ENCODE data around the gene NOL11.
"Not testable (repeated sequence)": the region's sequence is repeated elsewhere in the genome, so short reads cannot be mapped to it uniquely, and the experiment has no call there.

The NOL11 gene

DNA sequence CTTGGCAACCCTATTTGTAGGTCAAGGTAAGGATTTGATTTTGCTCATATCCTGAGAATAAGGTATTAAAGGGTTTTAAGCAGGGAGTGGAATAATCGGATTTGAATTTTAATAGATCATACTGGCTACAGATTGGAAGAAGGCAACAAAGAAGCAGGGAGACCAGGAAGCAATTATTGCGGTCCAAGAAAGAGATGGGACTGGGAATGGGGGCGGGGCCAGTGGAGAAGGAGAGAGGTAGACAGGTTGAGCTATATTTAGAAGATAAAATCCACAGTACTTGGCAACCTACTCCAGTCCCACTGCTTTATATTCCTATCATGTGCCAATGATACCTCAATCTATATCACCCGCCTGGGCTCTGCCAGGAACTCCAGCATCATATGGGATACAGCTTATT lies 5.8 kb upstream of the NOL11 start:
- no peak for DNase-seq

DNA sequence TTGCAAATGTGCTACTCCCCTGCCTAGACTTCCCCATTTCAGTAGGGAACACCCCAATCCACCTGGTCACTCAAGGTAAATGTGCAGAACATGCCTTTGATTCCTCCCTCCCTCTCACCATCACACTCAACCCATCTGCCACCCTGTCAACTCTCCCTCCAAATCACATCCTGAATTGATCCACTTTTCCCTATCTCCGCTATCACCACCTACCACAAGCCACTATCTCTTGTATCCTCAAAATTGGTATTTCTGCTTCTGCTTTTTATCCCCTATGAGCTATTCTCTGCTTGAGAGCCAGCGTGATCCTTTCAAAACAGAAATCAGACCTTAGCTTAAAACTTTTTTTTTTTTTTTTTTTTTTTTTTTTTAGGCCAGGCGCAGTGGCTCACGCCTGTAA lies 5.4 kb upstream of the NOL11 start:
- no peak for DNase-seq

DNA sequence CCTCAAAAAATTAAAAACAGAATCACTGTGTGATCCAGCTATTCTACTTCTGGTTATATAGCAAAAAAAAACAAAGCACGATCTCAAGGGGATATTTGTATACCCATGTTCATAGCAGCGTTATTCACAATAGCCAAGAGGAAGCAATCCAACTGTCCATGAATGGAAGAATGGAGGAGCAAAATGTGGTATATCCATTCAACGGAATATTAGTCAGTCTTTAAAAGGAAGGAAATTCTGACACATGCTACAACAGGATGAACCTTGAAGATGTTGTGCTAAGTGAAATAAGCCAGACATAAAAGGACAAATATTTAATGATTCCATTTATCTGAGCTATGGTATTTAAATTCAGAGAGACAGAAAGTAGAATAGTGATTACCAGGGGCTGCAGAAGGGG lies 4.6 kb upstream of the NOL11 start:
- DNase-seq = no peak

DNA sequence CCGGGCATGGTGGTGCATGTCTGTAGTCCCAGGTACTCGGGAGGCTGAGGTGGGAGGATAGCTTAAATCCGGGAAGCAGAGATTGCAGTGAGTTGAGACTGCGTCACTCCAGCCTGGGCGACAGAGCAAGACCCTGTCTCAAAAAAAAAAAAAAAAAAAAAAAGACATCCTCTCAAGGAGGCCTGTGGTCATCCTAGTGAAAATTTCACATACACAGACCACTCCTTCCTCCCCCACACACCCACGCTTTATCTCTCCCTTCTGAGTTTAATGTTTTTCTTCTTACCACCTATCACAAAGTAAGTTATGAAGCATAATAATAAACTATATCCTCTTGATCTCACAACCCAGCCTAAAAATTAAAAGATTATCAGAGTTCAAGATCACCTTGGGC lies 1.3 kb upstream of the NOL11 start:
- DNase-seq = no peak

DNA sequence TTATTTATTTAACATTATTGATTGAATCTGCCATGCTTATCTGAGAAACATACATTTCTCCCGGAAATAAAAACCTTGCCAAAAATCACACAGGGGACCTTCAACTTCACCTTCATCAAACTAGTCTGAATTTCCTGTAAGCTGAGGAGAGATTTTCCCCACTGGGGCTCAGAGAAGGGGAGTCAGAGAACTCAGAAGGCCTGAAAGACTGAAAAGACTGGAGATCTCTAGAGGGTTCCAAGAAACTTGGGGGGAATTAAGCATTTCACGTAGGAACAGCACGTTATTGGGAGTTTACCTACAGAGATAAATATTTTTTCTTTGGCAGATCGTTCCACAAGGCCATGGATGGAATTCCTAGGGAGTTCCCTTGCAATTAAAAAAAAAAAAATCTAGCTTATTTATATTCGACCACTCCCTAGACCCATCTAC lies 528 bp upstream of the NOL11 start:
- no peak for DNase-seq

DNA sequence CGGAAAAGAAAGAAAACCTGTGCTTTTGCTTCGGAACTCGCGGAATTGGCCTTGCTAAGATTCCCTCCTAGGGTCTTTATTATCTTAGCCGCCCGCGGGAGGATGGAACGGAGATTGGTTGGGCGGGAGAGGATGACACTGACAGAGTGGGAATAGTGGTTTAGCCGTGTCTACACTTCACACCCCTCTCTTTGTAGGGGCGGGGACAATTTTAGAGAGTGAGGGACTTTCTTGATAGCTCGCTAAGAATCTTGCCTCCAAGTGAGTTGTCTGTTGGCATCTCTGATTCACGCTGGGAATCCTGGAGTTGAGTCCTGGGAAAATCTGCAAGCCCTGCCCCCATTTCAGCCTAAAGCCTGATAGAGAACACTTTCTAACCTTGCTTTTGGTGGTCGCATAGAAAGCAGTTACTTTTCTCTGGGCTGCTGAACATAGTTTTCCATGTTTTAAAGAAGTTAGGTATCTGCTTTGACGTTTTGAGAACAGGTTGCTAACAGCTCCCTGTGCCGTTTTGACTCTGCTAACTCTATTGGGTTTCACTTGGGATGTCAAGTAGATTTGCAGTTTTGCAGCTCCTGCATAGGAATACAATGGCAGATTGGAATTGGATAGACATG lies 697 bp downstream of the NOL11 start:
- no peak for DNase-seq

DNA sequence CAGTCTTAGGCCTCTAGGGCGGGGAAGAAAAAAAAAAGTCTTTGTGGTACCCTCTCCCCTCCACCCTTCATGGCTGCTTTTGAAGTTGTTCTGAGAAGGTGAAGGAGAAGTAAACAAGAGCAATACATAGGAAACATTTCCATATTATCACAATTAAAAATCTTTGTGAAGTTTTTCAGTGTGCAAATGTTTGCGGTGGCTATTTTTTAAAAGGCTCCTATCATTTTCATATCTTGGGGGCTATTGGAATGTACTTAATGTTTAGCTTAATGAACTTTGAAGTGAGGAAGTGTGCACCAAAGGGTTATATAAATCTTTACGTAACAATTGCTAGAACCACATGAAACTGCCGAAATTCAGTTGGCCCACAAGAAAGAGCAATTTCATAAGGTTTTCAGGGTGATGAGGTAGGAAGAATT lies 7.6 kb downstream of the NOL11 start:
- no peak for DNase-seq

DNA sequence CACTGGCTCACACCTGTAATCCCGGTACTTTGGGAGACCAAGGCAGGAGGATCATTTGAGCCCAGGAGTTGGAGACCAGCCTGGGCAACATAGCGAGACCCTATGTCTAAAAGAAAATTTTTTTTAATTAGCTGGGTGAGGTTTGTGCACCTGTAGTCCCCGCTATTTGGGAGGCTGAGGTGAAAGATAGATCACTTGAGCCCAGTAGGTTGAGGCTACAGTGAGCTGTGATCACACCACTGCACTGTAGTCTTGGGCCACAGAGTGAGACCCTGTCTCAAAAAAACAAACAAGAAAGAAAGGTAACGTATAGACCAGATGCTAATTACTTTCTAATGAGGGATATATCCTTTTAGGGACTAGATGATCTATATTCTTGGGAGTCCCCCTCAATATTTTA lies 8.1 kb downstream of the NOL11 start:
- no peak for DNase-seq

DNA sequence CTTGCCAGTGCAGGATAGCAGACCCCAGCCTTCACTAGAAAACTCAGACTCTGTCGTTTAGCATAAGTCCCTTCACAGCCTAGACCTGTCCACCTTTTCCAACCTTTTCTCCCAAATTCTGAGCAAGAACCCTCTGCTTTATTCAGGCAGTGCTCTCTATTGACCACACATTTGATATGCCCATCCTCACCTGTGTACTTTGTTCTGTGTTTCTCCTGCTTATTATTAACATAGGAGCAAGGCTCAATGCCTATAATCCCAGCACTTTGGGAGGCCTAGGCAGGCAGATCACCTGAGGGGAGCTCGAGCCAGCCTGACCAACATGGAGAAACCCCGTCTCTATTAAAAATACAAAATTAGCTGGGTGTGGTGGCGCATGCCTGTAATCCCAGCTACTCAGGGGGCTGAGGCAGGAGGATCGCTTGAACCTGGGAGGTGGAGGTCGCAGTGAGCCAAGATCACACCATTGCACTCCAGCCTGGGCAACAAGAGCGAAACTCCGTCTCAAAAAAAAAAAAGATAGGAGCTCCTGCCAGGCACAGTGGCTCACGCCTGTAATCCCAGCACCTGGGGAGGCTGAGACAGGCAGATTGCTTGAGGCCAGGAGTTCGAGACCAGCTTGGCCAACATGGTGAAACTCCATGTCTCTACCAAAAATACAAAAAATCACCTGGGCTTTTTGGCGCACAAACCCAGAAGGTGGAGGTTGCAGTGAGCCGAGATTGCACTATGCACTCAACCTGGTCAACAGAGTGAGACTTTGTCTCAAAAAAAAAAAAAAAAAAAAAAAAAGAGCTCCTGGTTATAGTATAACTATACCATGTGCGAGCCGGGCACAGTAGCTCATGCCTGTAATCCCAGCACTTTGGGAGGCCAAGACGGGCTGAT lies 9.7 kb downstream of the NOL11 start:
- not testable (repeated sequence) for DNase-seq

DNA sequence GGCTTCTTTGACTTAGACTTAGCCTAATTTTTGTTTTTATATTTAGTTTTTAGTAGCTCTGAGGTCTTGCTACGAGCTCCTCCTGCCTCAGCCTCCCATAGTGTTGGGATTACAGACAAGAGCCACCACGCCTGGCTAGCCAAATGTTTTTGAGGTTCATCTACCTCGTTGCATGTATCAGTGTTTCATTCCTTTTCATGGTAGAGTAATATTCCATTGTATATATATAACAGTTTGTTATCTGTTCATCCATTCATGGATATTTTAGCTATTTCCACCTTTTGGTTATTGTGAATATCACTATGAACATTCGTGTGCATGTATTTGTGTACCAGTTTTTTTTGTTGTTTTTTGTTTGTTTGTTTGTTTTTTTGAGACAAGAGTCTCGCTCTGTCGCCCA lies 12.2 kb downstream of the NOL11 start:
- no peak for DNase-seq

DNA sequence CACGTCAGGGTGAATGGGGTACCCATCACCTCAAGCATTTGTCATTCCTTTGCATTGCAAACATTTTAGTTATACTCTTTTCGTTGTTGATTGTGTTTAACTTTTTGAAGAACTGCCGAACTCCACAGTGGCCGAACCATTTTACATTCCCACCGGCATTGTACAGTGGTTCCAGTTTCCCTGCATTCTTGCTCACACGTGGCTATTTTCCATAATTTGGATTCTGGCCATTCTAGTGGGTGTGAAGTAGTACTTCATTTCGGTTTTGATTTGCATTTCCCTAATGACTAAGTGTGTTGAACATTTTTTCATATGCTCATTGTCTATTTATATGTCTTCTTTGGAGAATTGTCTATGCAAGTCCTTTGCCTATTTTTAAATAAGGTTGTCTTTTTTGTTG lies 13.0 kb downstream of the NOL11 start:
- no peak for DNase-seq

DNA sequence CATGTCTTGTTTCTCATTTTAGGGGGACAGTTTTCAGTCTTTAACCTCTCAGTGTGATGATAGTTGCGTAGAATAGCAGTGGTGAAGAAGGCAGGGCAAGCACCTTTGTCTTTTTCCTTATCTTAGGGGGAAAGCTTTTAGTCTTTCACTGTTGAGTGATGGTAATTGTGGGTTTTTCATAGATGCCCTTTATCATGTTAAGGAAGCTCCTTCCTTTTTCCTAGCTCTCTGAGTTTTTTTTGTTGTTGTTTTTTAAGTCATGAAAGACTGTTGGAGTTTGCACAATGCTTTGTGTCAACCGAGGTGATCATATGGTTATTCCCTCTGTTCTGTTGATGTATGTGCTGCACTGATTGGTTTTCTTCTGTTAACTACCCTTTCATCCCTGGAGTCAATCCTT lies 15.7 kb downstream of the NOL11 start:
- DNase-seq = no peak

DNA sequence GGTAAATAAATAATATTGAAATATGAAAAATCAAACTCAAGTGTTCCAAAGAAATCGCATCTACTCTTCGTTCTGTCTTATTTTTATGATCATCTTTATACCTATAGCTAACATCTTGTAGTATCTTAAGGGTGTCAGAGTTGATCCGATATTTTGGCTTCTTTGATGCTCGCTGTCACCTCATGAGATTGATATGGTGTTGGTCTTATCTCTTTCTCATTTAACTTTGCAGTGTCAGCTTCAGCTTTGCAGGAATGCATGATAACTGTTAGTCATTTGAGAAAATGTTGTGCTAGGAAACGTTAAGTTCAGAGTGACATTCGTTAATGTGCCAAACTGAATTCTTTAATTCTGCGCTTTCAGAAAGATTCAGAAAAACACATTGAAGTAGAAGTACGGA lies 19.4 kb downstream of the NOL11 start:
- DNase-seq = no peak

DNA sequence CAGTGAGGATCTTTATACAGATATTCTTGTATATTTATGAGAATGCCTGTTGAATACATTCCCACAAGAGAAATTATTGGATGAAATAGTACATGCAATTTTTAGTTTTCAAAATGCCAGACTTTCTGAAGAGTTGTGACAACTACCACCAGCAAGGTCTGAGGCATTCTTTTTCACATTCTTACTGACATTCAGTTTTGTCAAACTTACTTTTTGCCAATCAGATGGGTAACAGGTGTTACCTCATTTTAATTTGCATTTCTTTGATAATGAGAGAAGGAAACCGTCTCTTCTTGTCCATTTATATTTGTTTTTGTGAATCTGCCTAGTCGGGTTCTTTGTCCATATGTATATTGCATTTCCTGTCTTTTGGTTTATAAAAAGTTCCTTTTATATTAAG lies 24.3 kb downstream of the NOL11 start:
- no peak for DNase-seq

DNA sequence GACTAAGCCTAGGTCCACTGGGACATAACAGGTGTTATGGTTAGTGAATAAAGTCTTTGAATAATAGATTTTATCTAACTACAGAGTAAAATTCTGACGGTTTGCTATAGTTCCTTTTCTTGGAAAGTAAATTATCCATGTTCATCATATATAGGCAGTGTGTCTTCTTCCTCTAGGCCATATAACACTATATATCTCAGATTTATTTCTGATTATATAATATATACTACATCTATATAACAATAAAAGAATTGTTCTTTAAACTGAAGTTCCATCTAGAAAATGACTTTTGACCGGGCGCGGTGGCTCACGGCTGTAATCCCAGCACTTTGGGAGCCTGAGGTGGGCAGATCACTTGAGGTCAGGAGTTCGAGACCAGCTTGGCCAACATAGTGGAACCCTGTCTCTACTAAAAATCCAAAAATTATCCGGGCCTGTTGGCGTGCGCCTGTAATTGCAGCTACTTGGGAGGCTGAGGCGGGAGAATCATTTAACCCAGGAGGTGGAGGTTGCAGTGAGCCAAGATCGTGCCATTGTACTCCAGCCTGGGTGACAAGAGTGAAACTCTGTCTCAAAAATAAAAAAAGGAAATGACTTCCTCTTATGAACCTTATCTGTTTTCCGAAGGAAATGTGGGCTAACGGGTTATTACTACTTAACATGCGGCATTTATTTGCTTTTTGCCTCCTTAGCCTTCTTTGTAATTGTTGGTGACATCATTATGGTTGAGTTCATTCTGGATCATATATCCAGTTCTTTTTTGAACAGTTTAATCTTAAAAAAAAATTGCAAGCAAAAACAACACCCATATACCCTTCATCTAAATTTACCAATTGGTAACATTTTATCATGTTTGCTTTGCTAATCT lies 29.2 kb downstream of the NOL11 start:
- no peak for DNase-seq

DNA sequence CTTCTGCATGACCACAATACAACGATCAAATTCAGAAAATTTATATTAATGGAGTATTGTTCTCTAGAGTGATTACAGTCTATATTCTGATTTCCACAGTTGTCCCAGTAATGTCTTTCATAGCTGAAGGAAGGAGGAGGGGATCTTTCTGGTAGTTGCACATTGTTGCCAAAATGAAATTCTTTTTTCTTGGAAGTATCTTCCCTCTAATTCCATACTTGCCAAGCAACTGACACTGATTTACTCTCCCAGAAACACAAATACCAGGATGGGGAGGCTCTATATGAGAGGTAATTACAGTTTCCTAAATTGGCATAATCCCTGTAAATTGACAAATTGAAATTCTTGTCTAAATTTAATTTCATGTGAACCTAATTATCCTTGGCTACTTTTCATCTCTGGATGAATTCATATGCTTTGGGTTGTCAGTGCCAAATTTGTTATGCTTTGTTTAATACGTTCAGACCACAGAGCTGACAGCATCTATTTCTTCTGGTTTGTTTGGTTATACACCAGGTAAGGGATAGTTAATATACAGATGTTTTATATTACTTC lies 30.0 kb downstream of the NOL11 start:
- no peak for DNase-seq

DNA sequence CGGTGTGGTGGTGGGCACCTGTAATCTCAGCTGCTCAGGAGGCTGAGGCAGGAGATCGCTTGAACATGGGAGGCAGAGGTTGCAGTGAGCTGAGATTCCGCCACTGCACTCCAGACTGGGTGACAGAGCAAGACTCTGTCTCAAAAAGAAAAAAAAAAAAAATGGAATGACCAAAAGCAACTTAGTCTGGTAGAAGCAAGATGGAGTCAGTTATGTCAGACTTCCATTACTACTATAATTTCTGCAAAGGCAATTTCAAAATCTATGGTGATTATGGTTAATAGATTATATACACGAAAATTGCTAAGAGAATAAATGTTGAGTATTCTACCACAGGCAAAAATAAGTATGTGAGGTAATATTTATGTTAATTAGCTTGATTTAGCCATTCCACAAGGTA lies 32.3 kb downstream of the NOL11 start:
- no peak for DNase-seq

DNA sequence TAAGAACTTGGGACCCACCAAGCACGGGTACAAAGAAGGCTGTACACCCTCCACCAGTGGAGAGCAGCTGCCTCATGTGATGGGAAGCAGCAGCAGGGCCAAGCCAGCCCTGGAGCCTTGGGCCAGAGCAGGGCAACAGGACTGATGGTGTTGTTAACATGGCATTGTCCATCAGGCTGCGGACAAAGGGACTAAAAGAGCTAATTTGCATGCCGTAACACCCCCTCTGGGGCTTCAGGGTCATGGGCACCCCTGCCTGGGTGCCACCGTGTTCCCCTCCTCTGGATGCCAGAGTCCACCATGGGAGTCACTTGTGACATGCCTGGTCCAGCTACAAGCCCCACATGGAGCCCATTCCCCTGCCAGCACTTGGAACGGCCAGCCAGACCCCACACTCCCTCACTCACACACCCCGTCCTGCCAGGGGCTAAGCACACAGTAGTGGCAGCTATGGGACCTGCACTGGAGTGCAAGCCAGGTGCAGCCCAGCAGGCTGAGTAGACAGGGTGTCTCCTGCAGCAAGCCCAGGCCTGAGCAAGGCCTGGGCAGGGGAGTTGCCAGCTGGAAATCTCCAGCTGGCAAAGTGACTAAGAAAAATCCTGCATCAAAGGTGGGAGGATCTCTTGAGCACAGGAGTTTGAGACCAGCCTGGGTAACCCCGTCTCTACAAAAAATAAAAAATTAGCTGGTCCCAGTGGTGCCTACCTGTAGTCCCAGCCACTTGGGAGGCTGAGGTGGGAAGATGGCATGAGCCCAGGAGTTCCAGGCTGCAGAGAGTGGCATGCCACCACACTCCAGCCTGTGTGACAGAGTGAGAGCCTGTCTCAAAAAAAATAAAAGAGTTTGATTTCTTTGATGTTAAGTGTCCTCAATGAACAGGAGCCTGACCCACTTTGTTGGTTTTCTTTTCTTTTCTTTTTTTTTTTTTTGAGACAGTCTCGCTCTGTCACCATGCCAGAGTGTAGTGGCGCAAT lies 33.7 kb downstream of the NOL11 start:
- DNase-seq = no peak

DNA sequence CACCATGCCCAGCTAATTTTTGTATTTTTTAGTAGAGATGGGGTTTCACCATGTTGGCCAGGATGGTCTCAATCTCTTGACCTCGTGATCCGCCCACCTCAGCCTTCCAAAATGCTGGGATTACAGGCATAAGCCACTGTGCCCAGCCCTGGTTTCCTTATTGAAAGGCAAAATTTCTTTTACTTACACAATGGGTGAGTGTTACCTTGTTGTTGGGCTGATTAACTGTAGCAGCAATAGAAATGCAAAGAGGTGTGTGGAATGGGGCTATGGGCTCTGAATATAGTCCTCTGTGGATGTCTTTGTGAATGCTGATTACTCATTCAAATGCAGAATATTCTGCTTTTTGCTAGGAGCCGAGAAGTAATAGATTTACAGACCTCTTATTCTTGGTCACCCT lies 34.4 kb downstream of the NOL11 start:
- not testable (repeated sequence) for DNase-seq

DNA sequence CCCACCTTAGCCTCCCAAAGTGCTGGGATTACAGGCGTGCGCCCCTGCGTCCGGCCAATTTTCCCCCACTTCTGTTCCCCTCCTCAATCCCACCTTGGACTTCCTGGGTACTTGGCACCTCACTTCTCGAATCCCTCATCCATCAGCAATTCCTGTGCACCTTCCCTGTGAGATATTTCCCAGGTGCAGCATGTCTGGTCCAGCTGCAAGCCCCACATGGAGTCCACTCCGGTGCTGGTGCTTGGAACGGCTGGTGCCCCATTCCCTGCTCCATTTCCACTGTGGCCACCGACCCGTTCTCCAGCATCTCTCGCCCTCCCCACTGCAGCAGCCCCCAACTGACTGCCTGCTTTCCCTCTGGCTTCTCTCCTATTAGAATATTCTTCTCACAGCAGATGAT lies 35.3 kb downstream of the NOL11 start:
- no peak for DNase-seq

DNA sequence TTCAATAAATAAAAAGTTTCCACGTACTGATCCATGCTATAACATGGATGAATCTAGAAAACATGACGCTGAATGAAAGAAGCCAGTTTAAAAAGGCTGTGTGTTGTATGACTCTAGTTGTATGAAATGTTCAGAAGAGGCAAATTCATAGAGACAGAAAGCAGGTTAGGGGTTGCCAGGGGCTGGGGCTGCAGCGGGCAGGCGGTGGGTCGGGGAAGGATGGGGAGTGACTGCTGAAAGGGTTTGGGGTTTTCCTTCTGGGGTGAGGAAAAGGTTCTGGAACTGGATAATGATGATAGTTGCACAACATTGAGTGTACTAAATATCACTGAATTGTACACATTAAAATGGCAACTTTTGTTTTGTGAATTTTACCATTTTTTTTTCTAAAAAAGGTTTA lies 36.3 kb downstream of the NOL11 start:
- DNase-seq = no peak

DNA sequence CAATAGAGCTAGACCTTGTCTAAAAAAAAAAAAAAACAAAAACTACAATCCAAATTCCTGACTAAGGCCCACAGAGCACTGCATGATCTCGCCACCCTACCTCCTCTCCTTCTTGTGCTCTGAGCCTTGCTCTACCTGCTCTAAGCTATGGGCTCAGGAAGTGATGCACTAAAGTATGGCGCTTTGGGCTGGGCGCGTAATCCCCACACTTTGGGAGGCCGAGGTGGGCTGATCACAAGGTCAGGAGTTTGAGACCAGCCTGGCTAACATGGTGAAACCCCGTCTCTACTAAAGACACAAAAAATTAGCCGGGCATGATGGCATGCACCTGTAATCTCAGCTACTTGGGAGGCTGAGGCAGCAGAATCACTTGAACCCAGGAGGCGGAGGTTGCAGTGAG lies 37.0 kb downstream of the NOL11 start:
- DNase-seq = not testable (repeated sequence)

Measured in SIG-M5 (cell line).